NCI-H1694 treated with DMSO at 0.1 percent for 48 hours (cell line): ENCODE measurements around the gene CCN6.
"Not testable (repeated sequence)": the region's sequence is repeated elsewhere in the genome, so short reads cannot be mapped to it uniquely, and the experiment has no call there.

Experiments
- DNase-seq: peaks from one replicate; lab custom pipeline; 2025; lab: John Stamatoyannopoulos, UW

The CCN6 gene

DNA sequence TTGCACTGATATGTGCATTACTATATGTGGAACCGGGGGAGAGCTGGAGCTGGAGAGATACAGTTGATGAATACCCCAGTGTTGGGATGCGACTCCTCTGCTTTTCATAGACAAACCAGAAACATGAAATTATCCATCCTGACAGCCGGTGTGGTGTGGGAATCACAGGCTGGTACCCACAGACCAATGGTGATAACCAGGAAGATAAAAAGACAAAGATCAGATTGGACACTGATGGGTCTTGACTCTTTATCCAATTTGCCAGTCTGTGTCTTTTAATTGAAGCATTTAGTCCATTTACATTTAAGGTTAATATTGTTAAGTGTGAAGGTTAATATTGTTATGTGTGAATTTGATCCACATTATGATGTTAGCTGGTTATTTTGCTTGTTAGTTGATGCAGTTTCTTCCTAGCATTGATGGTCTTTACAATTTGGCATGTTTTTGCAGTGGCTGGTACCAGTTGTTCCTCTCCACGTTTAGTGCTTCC is 2.6 kb upstream of the CCN6 start:
- DNase-seq: not testable (repeated sequence)

DNA sequence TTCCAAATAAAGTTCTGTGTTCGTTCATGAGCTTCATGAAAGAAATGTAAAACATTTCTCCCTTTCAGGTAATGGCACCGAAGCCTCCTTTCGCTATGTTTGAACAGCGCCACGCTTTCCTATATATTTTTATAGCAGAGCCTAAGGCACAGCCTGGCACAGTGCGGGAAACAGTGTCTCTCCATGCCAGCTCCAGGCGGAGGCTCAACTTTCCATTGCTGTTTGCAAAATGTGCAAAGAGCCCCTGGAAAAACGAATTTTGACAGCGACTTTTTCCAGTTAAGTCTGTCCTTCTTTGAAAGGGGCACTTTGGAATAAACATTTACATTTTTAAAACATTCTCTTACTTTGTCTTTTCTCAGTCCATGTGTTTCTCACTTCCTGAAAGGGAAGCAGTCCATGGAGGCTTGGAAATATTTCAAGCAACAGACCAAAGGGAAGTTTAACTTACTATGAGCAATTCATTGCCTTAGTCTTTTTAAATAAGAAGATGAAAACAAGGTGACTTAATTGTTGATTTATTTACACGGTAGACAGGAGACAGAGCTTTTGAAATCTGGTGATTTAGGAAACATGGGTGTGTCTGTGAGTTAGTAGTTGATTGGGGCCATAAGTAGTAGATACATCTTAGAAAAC is 769 bp downstream of the CCN6 start:
- DNase-seq: no peak

DNA sequence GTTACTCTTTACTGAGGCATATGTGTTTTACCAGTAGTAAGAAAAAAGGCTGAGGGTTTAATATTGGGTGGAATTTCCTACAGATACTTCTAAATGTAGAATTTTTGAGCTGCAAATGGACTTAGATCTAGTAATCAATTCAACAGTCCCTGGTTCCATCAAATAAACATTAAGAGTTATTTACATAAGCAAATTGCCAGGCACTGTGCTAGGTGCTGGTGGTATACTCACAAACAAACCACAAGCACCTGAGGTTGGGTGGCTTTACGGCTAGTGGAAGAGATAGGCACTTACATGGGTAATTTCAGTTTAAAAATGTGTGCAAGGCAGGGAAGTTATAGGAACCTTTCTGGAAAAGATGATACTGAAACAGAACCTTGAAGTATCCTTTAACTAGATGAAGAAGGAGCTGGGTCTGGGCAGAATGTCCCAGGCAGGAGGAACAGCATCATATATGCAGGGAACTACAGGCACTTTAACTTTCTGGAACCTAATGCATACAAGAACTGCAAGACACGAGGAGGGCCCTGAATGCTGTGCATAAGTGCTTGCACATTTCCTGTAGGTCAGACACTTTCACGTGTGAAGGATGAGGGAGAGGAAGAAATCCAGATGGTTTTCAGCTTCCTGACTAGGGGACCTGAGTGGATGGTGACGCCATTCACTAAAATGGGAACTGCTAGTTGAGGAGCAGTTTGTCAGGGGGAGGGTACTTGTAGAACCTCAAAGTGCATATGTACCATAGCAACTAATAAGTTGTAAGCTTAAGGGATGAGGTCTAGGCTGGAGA is 4.5 kb downstream of the CCN6 start:
- DNase-seq: no peak

DNA sequence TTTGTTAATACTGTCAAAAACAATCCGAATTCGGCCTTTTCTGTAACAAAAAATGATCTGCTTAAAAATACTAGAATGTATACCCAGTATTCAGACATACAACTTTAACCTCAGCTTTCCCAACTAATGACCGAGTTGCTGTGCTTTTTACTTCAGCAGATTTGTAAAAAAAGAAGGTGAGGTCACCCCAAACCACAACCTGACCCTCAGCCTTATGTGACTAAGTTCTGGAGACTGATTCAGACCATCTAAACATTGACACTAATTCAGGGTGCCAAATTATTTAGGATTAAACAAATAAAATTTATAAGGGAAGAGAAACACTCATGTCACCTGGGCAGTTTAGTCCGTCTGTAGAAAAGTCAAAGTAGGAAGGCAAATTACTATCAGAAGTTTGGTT is 7.7 kb downstream of the CCN6 start:
- no peak for DNase-seq

DNA sequence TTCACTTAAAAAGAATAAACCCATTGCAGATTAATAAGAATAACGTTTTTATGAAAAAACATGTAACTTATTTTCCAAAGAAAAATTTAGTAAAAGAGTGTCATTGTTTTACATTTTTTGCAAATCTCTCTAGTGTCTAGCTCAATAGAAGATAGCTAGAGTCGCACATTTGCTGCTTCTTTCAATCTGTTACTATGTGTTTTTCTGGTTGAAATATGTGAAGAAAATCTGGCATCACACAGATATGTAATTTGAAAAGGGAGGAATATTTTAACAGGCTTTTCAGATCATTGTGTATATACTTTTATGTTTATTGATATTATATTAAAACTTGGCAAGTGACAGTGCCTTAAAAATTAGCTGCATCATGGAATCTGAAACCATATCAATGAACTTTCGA is 9.1 kb downstream of the CCN6 start:
- DNase-seq: no peak

DNA sequence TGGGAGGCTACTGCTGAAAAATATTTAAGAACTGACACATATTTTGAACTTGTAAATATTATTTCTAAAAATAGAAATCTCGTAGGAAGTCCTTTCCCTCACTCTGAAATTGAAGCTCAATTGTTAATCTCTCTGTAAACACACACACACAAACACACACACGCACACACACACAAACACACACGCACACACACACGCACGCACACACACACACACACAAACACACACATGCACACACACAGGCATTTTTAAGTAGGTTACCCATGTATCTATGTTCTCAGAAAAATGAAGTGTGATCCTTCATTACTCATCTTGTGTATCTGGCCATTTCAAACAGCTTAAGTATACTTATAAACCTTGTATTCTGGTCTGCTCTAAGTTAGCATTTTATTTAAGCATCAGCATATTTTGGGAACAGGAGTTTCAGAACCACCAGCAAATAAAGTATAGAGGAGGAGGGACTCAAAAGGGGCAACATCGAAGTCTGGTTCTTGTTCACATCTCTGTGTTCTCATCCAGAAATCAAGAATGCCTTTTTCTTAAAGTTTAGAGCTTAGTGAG is 11.6 kb downstream of the CCN6 start:
- DNase-seq: no peak

DNA sequence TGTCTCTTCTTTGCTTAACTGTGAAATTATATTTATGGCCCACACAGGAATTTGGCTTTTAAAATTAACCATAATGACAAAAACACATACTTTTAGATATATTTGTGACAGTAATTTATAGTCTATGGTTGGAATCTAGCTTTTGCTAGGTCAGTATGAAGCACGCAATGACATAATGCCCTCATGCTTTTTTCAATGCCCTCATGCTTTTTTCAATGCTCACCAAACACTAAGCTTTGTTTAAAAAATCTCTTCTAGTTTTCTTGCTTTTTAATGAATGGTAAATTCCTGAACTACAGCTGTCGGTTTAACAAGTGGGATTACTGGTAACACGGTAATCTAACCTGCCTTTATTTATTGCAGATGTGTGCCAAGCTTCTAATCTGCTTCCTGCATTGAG is 12.7 kb downstream of the CCN6 start:
- DNase-seq: no peak

DNA sequence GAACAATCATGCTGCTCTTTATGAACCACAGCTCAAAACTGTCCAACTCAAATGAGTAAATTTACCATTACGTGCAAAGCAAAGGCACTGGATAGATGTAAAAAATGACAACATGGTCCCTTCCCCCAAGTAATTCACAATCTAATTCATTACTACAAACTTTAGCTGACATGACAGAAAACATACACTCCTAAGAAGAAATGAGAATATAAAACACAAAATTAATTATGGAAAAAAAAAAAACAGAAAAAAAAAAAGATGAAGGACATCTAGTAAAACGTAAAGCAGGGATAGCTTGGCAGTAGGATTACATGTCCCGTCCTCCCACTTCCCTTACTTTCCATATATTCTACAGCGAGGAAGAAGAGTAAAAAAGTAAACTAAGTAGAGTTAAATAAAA is 27.7 kb downstream of the CCN6 start:
- DNase-seq: no peak

DNA sequence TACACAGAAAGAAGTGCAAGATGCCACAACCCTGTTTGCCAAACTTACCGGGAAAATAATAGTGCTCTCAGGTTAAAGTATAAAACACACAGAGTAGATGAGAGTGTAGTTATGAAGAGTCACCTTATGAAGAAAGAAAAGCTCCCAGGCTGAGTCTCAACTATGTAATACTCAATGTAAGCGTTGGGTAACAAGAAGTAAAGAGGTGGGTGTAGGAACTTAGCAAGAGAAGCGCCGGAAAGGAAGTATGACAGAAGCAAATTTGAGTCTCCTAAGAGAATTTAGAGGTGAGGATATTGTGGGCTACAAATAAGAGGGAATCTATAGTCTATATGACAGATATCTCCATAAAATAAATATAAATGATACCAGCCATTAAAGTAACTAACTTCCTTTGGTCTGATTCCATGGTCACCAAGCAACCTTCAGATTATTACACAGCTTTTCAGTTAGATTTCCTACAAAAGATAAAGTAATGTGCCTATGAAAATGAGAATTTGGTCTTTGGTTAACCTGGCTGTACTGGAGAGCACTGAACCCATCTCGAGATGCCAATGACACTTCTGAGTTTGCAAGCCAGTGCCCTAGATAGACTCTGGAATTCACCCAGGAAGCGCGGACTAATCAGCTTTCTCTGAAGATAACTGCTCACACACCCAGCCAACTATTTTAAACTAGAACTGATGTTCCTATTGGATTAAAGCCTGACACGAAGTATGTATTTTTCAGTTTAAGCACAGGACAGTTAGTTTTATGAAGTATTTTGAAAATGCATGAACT is 31.6 kb downstream of the CCN6 start:
- DNase-seq: no peak

DNA sequence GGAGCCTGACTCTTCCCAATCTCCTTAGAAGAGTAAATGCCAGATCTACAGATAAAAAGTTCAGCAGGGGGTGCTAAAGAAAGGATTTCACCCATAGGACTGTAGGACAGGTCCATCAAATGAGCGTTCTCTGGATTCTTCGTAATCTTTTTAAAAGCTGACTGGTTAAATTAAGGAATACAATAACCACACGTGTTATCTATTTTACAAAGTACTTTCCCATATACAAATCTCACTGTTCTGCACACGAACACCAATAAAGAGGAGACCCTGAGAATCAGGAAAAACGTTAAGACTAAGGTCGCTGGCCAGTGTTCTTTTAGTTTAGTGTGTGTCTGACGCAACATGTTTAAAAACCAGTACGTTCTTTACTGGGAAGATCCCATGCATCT is 32.8 kb downstream of the CCN6 start:
- peak; percentile 40 for DNase-seq

DNA sequence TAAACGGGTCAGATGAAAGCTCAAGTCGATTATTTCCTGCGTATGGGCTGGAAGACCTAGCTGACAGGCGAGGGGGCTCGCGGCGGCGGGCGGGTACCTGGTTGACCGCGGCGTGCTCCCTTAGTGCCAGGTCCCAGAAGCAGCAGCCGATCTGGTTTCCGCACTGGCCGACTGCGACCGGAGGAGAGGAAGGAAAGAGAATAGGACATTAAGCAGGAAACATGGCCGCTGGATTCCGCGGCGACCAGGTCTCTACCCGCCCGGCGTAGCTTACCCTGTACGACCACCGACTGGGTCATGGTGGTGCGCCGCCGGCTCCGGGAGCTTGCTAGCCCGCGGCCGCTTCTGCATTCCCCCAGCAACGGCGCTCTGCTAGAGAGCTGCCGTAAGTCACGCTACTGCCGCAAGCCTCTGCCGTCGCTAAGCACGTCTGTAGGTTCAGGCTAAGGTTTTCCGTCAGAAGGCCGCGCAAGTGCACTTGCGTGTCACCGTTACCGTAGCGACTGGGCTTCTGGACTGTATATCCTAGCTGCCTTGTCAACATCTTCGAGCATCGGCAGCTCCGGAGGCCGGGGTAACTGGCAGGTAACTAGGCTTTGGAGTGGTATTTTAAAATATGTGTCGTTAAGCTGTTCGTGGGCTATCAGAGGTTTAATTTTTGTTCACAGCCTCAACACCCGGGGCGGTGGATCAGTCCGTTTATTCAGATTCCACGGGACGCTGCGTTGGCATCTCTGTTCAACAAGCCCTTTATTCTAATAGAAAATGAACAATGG is 33.4 kb downstream of the CCN6 start, which contains the start of the genes FAM229B and TUBE1:
TSS of gene FAM229B (plus strand) at position 456 of the 776 bp plus-strand sequence. CDS start 11,693 bp downstream, outside the sequence.
TSS of gene TUBE1 (minus strand) at position 347 of the 776 bp plus-strand sequence. CDS start at position 299, 48 bp downstream.
- DNase-seq: peak; percentile 90

DNA sequence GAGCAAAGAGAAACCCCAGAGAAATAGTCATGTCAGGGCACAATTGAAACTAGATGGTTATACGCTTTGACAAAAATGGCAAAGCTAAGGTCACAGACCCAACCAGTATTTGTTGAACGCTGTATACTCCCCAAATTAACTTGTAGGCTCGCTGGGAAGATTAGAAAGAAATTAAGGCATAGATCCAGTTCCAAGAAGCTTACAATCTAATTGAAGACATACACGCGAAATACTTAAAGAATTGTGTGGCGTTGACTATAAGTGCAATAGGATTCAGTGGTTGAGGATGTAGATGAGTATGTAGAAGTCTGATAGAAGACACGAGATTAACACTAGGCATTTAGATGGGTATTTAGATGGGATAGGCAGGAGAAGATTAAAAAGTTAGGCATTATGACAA is 34.0 kb downstream of the CCN6 start:
- DNase-seq: no peak

DNA sequence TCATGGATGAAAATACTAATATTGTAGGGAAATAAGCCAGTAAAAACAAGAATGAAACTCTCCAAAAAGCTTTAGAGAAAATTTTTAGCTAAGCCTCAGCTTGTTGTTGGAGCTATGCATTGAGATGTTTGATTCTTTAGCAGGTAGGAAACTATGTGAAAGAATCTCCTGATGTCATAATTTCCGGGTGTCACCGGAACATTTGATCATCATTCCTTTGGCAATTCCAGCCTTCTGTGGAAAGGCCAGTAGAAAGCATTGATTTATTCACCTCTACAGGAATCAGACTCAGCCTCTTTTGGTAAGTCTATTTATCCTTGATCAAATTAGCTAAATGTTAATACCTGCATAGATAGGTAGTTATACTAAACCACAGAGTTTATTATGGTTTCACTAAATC is 43.0 kb downstream of the CCN6 start:
- no peak for DNase-seq

DNA sequence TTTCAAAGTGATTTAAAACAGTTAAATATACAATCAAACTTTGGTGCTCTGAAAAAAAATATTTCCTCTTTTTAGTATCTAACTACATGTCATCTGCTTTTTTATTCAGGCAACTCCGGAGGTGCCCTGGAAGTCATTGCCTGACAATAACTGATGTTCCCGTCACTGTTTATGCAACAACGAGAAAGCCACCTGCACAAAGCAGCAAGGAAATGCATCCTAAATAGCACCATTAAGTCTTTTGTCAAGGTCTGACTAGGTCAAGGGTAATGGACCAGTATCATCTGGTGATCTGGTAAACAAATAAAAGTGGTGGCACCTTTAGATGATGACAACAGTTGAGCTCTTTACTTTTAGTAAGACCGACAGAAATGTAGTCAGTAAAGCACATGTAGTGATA is 46.7 kb downstream of the CCN6 start:
- no peak for DNase-seq

DNA sequence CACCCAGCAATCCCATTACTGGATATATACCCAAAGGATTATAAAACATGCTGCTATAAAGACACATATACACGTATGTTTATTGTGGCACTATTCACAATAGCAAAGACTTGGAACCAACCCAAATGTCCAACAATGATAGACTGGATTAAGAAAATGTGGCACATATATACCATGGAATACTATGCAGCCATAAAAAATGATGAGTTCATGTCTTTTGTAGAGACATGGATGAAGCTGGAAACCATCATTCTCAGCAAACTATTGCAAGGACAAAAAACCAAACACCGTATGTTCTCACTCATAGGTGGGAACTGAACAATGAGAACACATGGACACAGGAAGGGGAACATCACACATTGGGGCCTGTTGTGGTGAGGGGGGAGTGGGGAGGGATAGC is 52.1 kb downstream of the CCN6 start:
- DNase-seq: not testable (repeated sequence)

DNA sequence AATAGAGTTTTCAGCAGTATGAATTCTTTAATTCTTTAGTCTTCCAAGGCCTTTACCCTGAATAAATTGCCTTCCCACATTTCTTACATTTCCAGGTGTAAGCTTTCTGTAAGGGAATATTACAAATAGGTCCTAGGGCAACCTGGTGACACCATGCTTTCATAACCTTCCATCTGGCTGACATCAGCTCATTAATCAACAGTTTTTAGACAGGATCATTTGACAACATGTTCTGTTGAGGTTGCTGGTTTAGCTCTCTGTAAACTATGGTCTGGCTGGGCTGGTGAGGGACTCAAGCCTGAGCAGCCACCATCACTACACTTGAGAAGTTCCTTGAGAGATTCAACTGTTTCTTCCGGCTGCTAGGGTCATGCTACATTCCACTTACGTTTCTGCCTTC is 52.7 kb downstream of the CCN6 start:
- no peak for DNase-seq

DNA sequence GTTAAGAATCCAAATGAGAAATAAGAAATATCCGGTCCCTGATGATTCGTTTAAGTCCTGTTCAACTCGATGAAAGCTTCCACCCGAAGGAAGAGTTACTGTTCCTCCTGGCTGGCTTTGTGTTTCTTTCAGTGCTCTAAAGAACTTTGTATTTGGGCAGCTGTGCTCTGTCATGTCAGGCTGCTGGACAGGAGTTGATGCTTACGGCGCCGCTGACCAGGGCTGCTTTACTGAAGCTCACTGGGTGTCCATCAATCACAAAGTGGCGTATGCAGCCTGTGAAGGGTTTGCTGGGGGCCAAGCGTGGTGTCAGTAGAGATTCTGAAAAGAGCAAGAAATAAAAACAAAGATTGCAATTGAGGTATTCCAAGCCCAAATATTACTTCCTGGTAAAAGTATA is 55.4 kb downstream of the CCN6 start:
- DNase-seq: no peak

DNA sequence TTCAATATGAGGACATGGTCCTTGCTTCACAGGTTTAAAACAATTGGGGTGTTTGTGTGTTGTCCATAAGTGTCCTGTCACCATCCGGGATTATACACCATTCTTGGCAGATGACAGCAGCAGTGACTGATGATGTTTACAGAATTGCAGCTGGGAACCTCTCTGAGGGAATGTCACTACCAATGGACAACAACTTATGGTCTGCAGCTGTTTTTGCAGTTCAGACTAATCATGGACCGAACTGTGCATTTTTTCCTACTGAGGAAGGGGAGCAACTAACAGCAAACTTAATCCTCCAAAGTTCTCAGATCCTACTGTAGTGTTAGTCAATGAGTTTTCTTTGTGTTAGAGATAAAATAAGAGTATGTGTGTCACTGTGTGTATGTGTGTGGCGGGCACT is 59.5 kb downstream of the CCN6 start:
- no peak for DNase-seq

DNA sequence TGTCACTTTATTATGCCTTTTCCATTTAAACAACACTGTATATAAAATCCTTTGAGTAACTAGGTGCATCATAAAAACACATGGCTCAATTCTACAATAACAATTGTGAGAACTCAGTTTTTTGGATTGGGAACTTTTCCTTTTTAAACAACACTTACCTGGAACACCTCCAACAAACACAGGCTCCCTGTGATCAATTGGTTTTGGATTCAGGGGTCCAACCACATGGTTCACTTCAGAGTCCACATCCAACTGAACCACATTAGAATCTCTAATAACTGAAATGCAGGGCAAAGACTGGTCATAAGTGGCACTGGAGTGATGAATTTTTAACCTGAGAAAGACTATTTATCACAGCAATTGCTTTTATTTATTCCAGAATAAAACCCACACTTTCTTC is 60.0 kb downstream of the CCN6 start:
- no peak for DNase-seq

DNA sequence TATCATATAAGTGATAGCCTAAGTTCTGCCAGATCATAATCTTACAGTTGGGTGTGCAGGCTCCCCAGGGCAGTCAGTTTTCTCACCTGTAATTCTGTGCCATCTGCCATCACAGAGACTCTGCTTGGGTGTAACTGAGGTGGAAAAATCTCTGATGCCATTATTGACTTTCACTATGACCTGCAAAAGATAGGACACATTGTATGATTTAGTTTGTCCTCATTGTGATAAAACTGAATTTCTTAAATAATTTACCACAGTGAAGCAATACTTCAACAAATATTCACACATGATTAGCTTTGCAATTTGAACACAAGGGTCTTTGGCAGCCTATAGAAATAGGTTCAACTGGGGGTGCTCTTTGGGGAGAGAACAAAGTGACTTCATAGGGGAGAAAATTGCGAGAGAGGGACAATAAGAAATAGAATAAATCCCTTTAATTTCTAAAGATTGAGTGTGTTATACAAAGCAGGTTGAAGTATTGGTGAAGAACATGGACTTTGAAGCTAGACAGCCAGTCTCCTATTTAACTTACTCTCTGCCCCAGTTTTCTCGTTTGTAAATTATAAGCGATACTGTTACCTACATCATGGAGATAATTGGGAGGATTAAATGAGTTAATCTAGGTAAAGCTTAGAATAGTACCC is 60.8 kb downstream of the CCN6 start:
- no peak for DNase-seq

DNA sequence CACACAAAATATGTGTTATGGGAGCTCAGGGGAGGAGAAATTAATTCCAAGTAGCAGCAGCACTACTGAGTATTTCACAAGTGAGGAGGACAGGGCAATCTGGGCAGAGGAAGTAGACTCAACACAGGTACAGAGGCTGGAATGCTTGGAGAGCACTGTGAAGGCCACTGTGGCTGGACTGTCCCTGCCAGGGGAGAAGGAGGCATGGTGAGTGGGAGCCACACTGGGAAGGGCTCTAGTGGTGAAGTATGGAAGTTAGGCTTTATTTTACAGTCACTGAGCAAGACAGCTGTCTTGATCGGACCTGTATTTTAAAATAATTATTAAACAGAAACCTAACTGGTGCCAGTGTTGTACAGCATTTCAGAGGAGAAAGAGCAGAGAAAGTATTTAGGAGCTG is 62.3 kb downstream of the CCN6 start:
- DNase-seq: no peak
